Naive B cell (primary cell): Measurements from ENCODE around the gene XYLT1. TPM values are rescaled to one million over a fixed set of nuclear protein-coding genes. Genes with fewer than 3 reads are reported as not detected.

ENCODE experiments used
- ATAC-seq, 2 donors: fragments of 150-1000 bp; cut with Tn5 transposase; 2 replicates each; pipeline ENCODE4 v1.10.0; 2021; ENCODE audit warnings: low read depth in 2 of 2, mild to moderate bottlenecking in 2 of 2, moderate library complexity in 2 of 2
- DNase-seq: peaks from one replicate; pipeline ENCODE4 v3.0.0; 2022
- H3K27ac Mint-ChIP-seq, 6 donors: one replicate each; pipeline ENCODE4 v1.8.0; 2020 to 2022; ENCODE audit warnings: mild to moderate bottlenecking in 6 of 6, mixed read lengths in 6 of 6, moderate library complexity in 5 of 6, inconsistent platforms in 2 of 6
- H3K27me3 Mint-ChIP-seq, 3 donors: one replicate each; pipeline ENCODE4 v1.8.0; 2021 to 2022; ENCODE audit warnings: mixed read lengths in 3 of 3, mild to moderate bottlenecking in 1 of 3
- H3K36me3 Mint-ChIP-seq, 2 donors: one replicate each; pipeline ENCODE4 v1.8.0; 2020 to 2022; ENCODE audit warnings: mixed read lengths in 2 of 2, inconsistent platforms in 1 of 2, mild to moderate bottlenecking in 1 of 2
- H3K4me1 Mint-ChIP-seq, 3 donors: one replicate each; pipeline ENCODE4 v1.8.0; 2020 to 2022; ENCODE audit warnings: mixed read lengths in 3 of 3, inconsistent platforms in 1 of 3, mild to moderate bottlenecking in 1 of 3, moderate library complexity in 1 of 3
- H3K4me3 Mint-ChIP-seq, 8 donors: one replicate each; pipeline ENCODE4 v1.8.0; 2020 to 2022; ENCODE audit warnings: mild to moderate bottlenecking in 8 of 8, mixed read lengths in 8 of 8, moderate library complexity in 8 of 8, inconsistent platforms in 2 of 8
- H3K9me3 Mint-ChIP-seq, 7 donors: one replicate each; pipeline ENCODE4 v1.8.0; 2020 to 2022; ENCODE audit warnings: mixed read lengths in 7 of 7, mild to moderate bottlenecking in 5 of 7, inconsistent platforms in 2 of 7, moderate library complexity in 1 of 7
- polyA plus RNA-seq, 6 donors: library from polyadenylated mRNA; unstranded; fragments of 300-500 nt; fragmentation: Illumina TruSeq; gene quantifications; one replicate each; pipeline ENCODE4 v1.2.3, GENCODE V29; 2021; ENCODE audit warnings: low read depth in 6 of 6

Gene XYLT1
- polyA plus RNA-seq, 6 donors from 2014 or later = 1.7 to 8.7 (median 3.9) TPM

GRCh38 chr16:17271687-17272086 lies 199.1 kb downstream of the XYLT1 start:
- peak overlapping the region in 1 of 8 donors; percentile 22 for H3K4me3 Mint-ChIP-seq
- no peak for ATAC-seq
- H3K9me3 Mint-ChIP-seq = no peaks in the 10 kb centered on the region
- H3K36me3 Mint-ChIP-seq = no peaks in the 10 kb centered on the region
- DNase-seq = no peak
- no peaks in the 10 kb centered on the region for H3K27me3 Mint-ChIP-seq
- peak overlapping the region in 2 of 6 donors; percentile 51 to 64 for H3K27ac Mint-ChIP-seq
- peaks cover 36 to 73% (median 57%) of the 10 kb centered on the region in 3 donors for H3K4me1 Mint-ChIP-seq

- Mint-ChIP-seq H3K4me3 (no peak overlapping the region), H3K36me3 (no peaks in the 10 kb centered on the region), H3K4me1 (peaks cover 41 to 70% (median 59%) of the 10 kb centered on the region in 3 donors), H3K9me3 (no peaks in the 10 kb centered on the region), H3K27me3 (no peaks in the 10 kb centered on the region), H3K27ac (peak overlapping the region in 3 of 6 donors; percentile 14 to 83 (median 51))
- DNase-seq (no peak), ATAC-seq (no peak)
Observed at GRCh38 chr16:17270683-17271109, 200.1 kb downstream of the XYLT1 start.

GRCh38 chr16:17270111-17270510 lies 200.6 kb downstream of the XYLT1 start:
- Mint-ChIP-seq H3K27ac (peak overlapping the region in 5 of 6 donors; percentile 15 to 80 (median 51)), H3K4me1 (peaks cover 38 to 69% (median 59%) of the 10 kb centered on the region in 3 donors), H3K36me3 (no peaks in the 10 kb centered on the region), H3K4me3 (peak overlapping the region in 1 of 8 donors; percentile 10), H3K27me3 (no peaks in the 10 kb centered on the region), H3K9me3 (no peaks in the 10 kb centered on the region)
- no peak for ATAC-seq
- DNase-seq = no peak

- Mint-ChIP-seq H3K4me1 (peaks cover 36 to 68% (median 58%) of the 10 kb centered on the region in 3 donors), H3K27me3 (no peaks in the 10 kb centered on the region), H3K9me3 (no peaks in the 10 kb centered on the region), H3K4me3 (peak overlapping the region in 1 of 8 donors; percentile 20), H3K27ac (peak overlapping the region in 1 of 6 donors; percentile 52), H3K36me3 (no peaks in the 10 kb centered on the region)
- DNase-seq (no peak), ATAC-seq (no peak)
Observed at GRCh38 chr16:17269439-17269838, 201.3 kb downstream of the XYLT1 start.

- H3K36me3 Mint-ChIP-seq = no peaks in the 10 kb centered on the region
- DNase-seq = no peak
- no peak for ATAC-seq
- no peak overlapping the region for H3K27ac Mint-ChIP-seq
- no peaks in the 10 kb centered on the region for H3K27me3 Mint-ChIP-seq
- no peaks in the 10 kb centered on the region for H3K9me3 Mint-ChIP-seq
- H3K4me1 Mint-ChIP-seq = peaks cover 45 to 77% (median 67%) of the 10 kb centered on the region in 3 donors
- no peak overlapping the region for H3K4me3 Mint-ChIP-seq
Observed at GRCh38 chr16:17266608-17267313, 204.0 kb downstream of the XYLT1 start.

- Mint-ChIP-seq H3K4me1 (peaks cover 35 to 77% (median 61%) of the 10 kb centered on the region in 3 donors), H3K4me3 (no peak overlapping the region)
Observed at GRCh38 chr16:17265154-17265553, 205.6 kb downstream of the XYLT1 start.

GRCh38 chr16:17261197-17261858 lies 209.4 kb downstream of the XYLT1 start:
- DNase-seq (no peak), ATAC-seq (no peak)
- H3K27ac Mint-ChIP-seq = peak overlapping the region in 3 of 6 donors; percentile 49 to 87 (median 50)
- H3K9me3 Mint-ChIP-seq = no peaks in the 10 kb centered on the region
- H3K4me1 Mint-ChIP-seq = peaks cover 42 to 85% (median 73%) of the 10 kb centered on the region in 3 donors
- peak overlapping the region in 2 of 8 donors; percentile 2 to 7 for H3K4me3 Mint-ChIP-seq
- peaks cover 5 to 10% of the 10 kb centered on the region in 2 donors for H3K36me3 Mint-ChIP-seq
- H3K27me3 Mint-ChIP-seq = no peaks in the 10 kb centered on the region

More at GRCh38 chr16:17265154-17265553, 205.6 kb downstream of the XYLT1 start:
- DNase-seq (no peak), ATAC-seq (no peak)
- peak overlapping the region in 1 of 6 donors; percentile 33 for H3K27ac Mint-ChIP-seq
- no peaks in the 10 kb centered on the region for H3K36me3 Mint-ChIP-seq
- H3K9me3 Mint-ChIP-seq = no peaks in the 10 kb centered on the region
- H3K27me3 Mint-ChIP-seq = no peaks in the 10 kb centered on the region

GRCh38 chr16:17260276-17260849 lies 210.4 kb downstream of the XYLT1 start:
- Mint-ChIP-seq H3K36me3 (peaks cover 6 to 10% of the 10 kb centered on the region in 2 donors), H3K4me3 (no peak overlapping the region), H3K27me3 (no peaks in the 10 kb centered on the region), H3K4me1 (peaks cover 36 to 85% (median 64%) of the 10 kb centered on the region in 3 donors), H3K27ac (no peak overlapping the region), H3K9me3 (no peaks in the 10 kb centered on the region)
- ATAC-seq = no peak
- DNase-seq = no peak

- peak overlapping the region in 1 of 8 donors; percentile 37 for H3K4me3 Mint-ChIP-seq
- peaks cover 36 to 82% (median 59%) of the 10 kb centered on the region in 3 donors for H3K4me1 Mint-ChIP-seq
Observed at GRCh38 chr16:17259751-17260270, 210.9 kb downstream of the XYLT1 start.

GRCh38 chr16:17258848-17259713 lies 211.7 kb downstream of the XYLT1 start:
- DNase-seq (peak; percentile 15), ATAC-seq (peak; percentile 66 to 70)
- Mint-ChIP-seq H3K4me3 (peak overlapping the region in 5 of 8 donors; percentile 37 to 60 (median 51)), H3K27me3 (no peaks in the 10 kb centered on the region), H3K27ac (peak overlapping the region; percentile 28 to 88 (median 60)), H3K4me1 (peaks cover 36 to 79% (median 55%) of the 10 kb centered on the region in 3 donors), H3K36me3 (peaks cover 8 to 10% of the 10 kb centered on the region in 2 donors), H3K9me3 (no peaks in the 10 kb centered on the region)

More at GRCh38 chr16:17259751-17260270, 210.9 kb downstream of the XYLT1 start:
- no peaks in the 10 kb centered on the region for H3K9me3 Mint-ChIP-seq
- DNase-seq (no peak), ATAC-seq (no peak)
- H3K36me3 Mint-ChIP-seq = peaks cover 8 to 10% of the 10 kb centered on the region in 2 donors
- H3K27ac Mint-ChIP-seq = peak overlapping the region in 2 of 6 donors; percentile 28 to 38
- no peaks in the 10 kb centered on the region for H3K27me3 Mint-ChIP-seq

- Mint-ChIP-seq H3K9me3 (no peaks in the 10 kb centered on the region), H3K27ac (peak overlapping the region in 5 of 6 donors; percentile 28 to 74 (median 49)), H3K36me3 (peaks cover 8 to 10% of the 10 kb centered on the region in 2 donors), H3K4me1 (peaks cover 36 to 79% (median 55%) of the 10 kb centered on the region in 3 donors), H3K4me3 (no peak overlapping the region), H3K27me3 (no peaks in the 10 kb centered on the region)
- ATAC-seq = no peak
- no peak for DNase-seq
Observed at GRCh38 chr16:17258077-17258599, 212.6 kb downstream of the XYLT1 start.

- Mint-ChIP-seq H3K36me3 (peaks cover 8 to 10% of the 10 kb centered on the region in 2 donors), H3K9me3 (no peaks in the 10 kb centered on the region), H3K4me1 (peaks cover 39 to 79% (median 55%) of the 10 kb centered on the region in 3 donors), H3K4me3 (peak overlapping the region in 1 of 8 donors; percentile 15), H3K27ac (peak overlapping the region in 3 of 6 donors; percentile 20 to 49 (median 48)), H3K27me3 (no peaks in the 10 kb centered on the region)
- no peak for DNase-seq
- ATAC-seq = no peak
Observed at GRCh38 chr16:17257426-17258023, 213.2 kb downstream of the XYLT1 start.
